GM18951 (cell line): Measurements from ENCODE around the gene EFHD1.
"Not testable (repeated sequence)": the region's sequence is repeated elsewhere in the genome, so short reads cannot be mapped to it uniquely, and the experiment has no call there.

ENCODE experiments used
- POLR2A ChIP-seq: IDR thresholded peaks from 4 replicates; pipeline ENCODE4 v1.6.1; 2011; ENCODE audit warnings: mild to moderate bottlenecking; ENCODE audit not compliant: insufficient read length, insufficient read depth; ENCODE audit errors: extremely low read depth
- in situ Hi-C: fragments of 300-500 bp; cut with MboI; formaldehyde crosslinking; loops from one replicate; pipeline ENCODE4 v1.12.0; 2022; ENCODE audit warnings: low sequenced_read_pairs, mixed read lengths, inconsistent platforms; ENCODE audit not compliant: unreplicated experiment

Gene EFHD1

GRCh38 chr2:232675381-232675780, 42.0 kb downstream of the EFHD1 start:
- TF ChIP-seq POLR2A, result no peak
- in situ Hi-C loops, result no loop called here

GRCh38 chr2:232680006-232680405, 46.6 kb downstream of the EFHD1 start:
- in situ Hi-C loops, result no loop called here
- TF ChIP-seq POLR2A, result no peak

- in situ Hi-C loops, result no loop called here
- TF ChIP-seq POLR2A, result no peak
Measured at GRCh38 chr2:232681527-232681926, 48.1 kb downstream of the EFHD1 start.

- no peak for TF ChIP-seq POLR2A
- in situ Hi-C loops, result no loop called here
Measured at GRCh38 chr2:232683368-232683767, 50.0 kb downstream of the EFHD1 start.

DNA sequence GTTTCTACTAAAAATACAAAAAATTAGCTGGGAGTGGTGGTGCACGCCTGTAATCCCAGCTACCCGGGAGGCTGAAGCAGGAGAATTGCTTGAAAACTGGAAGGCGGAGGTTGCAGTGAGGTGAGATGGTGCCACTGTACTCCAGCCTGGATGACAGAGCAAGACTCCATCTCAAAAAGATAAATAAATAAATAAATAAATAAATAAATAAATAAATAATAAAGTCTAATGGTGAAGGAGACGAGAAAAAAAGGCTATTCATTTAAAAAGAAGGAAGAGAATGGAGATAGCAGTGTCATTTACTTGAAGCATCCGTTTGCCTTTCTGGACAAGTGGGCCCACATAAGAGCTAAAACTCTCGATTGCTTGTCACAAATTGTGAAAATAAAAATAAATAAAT, 52.0 kb downstream of the EFHD1 start:
- in situ Hi-C loops, result not testable (repeated sequence)

DNA sequence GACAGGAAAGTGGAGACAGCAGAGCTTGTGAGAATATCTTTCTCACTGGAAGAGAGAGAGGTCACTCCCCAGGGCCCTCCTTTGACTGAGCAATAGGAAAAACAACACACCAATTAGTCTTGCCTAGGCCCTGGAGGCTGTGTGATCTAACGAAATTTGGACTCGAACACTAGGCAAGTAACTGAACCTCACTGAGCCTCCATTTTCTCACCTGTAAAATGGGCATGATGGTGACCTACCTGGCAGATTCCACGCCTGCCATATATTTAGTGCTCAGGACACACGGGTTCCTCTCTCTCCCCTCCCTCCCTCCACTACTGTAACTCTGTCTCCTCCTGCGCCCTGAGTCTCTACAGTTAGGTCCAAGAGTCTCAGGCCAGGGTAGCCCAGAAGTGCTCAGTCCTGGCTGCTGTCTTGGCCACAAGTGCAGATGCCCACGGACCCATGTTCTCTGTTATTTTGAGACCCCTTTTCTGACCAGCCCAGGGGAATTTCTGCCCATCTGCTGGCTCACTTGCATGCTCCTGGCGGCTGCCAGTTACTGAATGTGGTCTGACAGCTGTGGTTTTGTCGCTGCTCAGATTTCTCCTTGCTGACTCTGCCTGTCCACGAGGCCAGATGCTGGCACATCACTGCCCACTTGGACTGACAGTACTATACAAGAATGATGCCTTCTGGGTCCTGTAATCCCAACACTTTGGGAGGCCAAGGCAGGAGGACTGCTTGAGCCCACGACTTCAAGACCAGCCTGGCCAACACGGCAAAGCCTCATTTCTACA, 54.2 kb downstream of the EFHD1 start:
- TF ChIP-seq POLR2A, result no peak
- in situ Hi-C loops, result no loop called here

DNA sequence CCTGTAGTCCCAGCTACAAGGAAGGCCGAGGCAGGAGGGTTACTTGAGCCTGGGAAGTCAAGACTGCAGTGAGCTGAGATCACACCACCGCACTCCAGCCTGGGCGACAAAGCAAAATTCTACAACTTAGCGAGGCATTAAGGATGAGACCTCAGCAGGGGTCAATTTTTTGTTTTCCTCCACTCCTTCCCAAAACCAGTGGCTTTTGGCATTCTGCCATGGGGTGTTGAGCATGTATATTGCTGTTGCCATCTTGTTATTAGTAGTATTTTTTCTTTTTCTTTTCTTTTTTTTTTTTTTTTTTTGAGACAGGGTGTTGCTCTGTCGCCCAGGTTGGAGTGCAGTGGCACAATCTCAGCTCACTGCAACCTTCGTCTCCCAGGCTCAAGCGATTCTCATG, 54.8 kb downstream of the EFHD1 start:
- in situ Hi-C loops, result no loop called here
- TF ChIP-seq POLR2A, result no peak

DNA sequence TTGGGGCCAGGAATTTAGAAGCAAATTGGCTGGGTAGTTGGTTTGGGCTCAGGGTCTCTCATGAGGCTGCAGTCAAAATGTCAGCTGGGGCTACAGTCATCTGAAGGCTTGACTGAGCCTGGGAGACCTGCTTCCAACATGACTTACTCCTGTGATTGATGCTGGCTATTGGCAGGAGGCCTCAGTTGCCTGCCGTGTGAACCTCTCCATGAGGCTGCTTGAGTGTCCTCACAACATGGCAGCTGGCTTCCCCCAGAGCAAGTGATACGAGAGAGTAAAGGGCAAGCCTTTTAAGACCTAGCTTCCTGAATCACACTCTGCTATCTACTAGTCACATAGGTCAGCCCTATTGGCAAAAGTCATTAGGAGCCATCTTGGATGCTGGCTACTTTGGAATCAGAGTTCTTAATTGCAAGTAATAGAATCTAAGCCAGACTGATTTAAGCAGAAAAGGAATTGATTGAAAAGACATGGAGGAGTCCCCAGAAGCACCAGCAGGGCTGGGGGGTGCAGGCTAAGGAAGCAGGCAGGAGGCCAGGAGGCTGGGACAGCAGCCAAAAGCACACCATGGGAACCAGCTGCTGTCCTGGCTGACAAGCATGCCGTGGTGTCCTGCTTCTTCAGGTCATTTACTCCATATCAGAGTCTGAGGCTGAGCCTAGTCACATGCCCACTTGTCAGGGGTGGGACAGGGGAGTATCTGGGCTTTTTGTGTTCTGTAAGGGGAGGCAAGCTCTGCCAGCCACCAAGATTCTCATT, 55.9 kb downstream of the EFHD1 start:
- in situ Hi-C loops, result no loop called here
- no peak for TF ChIP-seq POLR2A

GRCh38 chr2:232691117-232691516, 57.7 kb downstream of the EFHD1 start:
- in situ Hi-C loops, result not testable (repeated sequence)

DNA sequence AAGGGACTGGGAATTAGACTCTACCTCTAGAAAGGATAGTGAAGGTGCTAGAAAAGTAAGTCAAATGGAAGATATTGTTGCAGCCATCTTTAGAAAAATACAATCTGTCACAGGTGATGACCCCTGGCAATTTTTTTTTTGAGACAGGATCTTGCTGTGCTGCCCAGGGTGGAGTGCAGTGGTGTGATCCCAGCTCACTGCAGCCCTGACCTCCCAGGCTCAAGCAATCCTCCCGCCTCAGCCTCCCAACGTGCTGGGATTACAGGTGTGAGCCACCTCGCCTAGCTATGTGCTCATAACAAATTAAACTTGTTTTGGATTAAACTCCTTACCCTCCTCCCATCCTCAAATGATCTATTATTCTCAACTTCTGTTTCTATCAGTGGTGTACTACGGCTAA, 59.9 kb downstream of the EFHD1 start:
- in situ Hi-C loops, result no loop called here
- no peak for TF ChIP-seq POLR2A

DNA sequence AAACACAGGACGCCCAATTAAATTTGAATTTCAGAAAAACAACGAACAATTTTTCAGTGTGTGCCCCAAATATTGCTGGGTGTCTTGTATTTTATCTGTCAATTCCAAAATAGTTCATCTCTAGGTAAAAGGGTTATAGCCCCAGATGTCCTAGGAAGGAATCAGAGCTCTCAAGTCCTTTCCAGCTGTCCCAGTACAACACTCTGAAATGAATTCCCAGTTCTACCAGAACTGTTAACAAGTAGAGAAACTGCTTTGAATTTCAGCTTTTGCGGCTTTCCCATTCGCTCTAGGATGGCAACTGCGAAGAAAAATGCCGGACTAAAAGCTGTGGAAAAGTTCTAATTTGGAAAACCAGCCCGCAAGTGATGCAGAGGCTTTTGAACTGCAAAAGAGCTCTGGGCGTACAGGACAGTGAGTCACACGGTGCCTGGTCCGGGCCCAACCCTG, 63.2 kb downstream of the EFHD1 start:
- in situ Hi-C loops, result no loop called here
- no peak for TF ChIP-seq POLR2A

GRCh38 chr2:232697059-232697806, 63.8 kb downstream of the EFHD1 start, which contains the start of gene GIGYF2:
Gene GIGYF2 (plus strand): TSS chr2:232697331. CDS start chr2:232735198, 37,867 bp downstream.
- in situ Hi-C loops, result no loop called here
- TF ChIP-seq POLR2A, result peak; percentile 78

DNA sequence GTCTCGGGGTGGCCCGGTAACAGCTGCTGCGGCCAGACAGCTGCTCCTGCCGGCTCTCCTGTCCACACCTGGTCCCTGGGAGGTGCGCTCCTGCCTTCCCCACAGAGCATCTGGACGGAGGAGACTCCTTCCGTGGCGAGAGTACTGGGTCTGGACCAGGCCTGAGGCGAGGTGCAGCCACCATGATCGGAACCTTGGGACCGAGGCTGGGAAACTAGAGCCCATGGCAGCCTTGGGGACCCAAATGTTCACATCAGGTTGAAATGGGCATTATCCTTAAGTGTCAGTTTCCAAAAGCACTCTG, 64.4 kb downstream of the EFHD1 start:
- no peak for TF ChIP-seq POLR2A
- in situ Hi-C loops, result no loop called here

- in situ Hi-C loops, result no loop called here
- TF ChIP-seq POLR2A, result no peak
Measured at GRCh38 chr2:232698556-232699091, 65.2 kb downstream of the EFHD1 start.

DNA sequence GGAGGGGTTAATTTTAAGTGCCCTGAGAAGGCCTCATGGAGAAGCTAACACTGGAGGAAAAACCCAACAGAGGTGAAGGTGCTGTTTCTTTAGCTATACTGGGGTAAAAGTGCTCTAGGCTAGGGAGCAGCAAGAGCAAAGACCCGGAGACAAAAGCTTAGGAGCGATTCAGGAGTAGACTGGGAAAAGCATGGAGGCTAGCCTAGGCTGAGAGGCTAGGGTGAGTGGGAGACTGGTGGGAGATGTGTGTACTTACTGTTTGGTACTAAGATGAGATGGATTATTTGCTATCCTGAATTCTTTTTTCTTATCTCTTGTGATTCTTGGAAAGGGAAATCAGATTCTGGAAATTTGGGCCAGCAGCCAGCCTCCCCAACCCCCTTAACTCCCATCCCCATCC, 65.7 kb downstream of the EFHD1 start:
- no peak for TF ChIP-seq POLR2A
- in situ Hi-C loops, result no loop called here
